ENCODE results near the gene TMEM223. TPM values are rescaled to one million over a fixed set of nuclear protein-coding genes. Genes with fewer than 3 reads are reported as not detected.

Gene TMEM223
- total and polyA plus RNA-seq, 9 of the 15 experiments (the other 6 are each of a cell fraction or from before 2014, with no cell fraction given), result 5.9 to 34.5 (median 19.6) TPM

GRCh38 chr11:62839050-62839945 lies 47.5 kb upstream of the TMEM223 start, which contains the start of gene WDR74 (continued):
- TF ChIP-seq E2F4 (CRISPR knock-in tag; IDR thresholded peaks at IDR 0.05; ENCODE audit: low read depth), result no peak
- TF ChIP-seq NR4A1 (CRISPR knock-in tag; IDR thresholded peaks at IDR 0.05), result no peak
- 0 out of 2 replicates have a peak, but pooled peaks have one; percentile 36 for TF ChIP-seq NR4A1 (tag; IDR thresholded peaks at IDR 0.05)
- TF ChIP-seq SIX5 (IDR thresholded peaks at IDR 0.05; ENCODE audit: borderline replicate concordance in 1 of 2, insufficient read depth in 1 of 2, low read depth in 1 of 2, low read length in 2 of 2), result peak in 1 of 2 experiments; percentile 32; a peak in 2 of 4 replicates
- TF ChIP-seq GATAD2B (IDR thresholded peaks at IDR 0.05; ENCODE audit: borderline replicate concordance), result no peak
- TF ChIP-seq ZKSCAN1 (IDR thresholded peaks at IDR 0.05; ENCODE audit: low read depth, low read length), result peak; percentile 64; the same call in 1 of the 2 replicates
- TF ChIP-seq RBM25 (IDR thresholded peaks at IDR 0.05; ENCODE audit: low read depth, low read length, severe bottlenecking), result no peak
- TF ChIP-seq HES1 (IDR thresholded peaks at IDR 0.05; ENCODE audit: low read depth), result no peak
- TF ChIP-seq USF1 (CRISPR knock-in tag; IDR thresholded peaks at IDR 0.05), result no peak; the same call in 1 of the 2 replicates
- TF ChIP-seq NR0B1 (IDR thresholded peaks at IDR 0.05; ENCODE audit: partially characterized antibody), result no peak
- no peak for TF ChIP-seq NR3C1 (CRISPR knock-in tag; IDR thresholded peaks at IDR 0.05)
- TF ChIP-seq HDGF (IDR thresholded peaks at IDR 0.05), result no peak
- no peak for TF ChIP-seq ZNF175 (CRISPR knock-in tag; IDR thresholded peaks at IDR 0.05; ENCODE audit: low read depth)
- peak; percentile 55; the same call in 1 of the 2 replicates for TF ChIP-seq THAP12 (CRISPR knock-in tag; IDR thresholded peaks at IDR 0.05)
- peak; percentile 94 for TF ChIP-seq FIP1L1 (IDR thresholded peaks at IDR 0.05; ENCODE audit: low read depth, low read length, poor library complexity, severe bottlenecking)
- TF ChIP-seq STAG1 (CRISPR knock-in tag; IDR thresholded peaks at IDR 0.05; ENCODE audit: borderline replicate concordance), result no peak

Measured in K562 (cell line).